CD14-positive monocyte (primary cell): Measurements from ENCODE around the gene TGM2. TPM values are rescaled to one million over a fixed set of nuclear protein-coding genes. Genes with fewer than 3 reads are reported as not detected.
A peak's percentile ranks its signal among the peaks of the same experiment; 100 is the strongest.

Experiments used
- DNase-seq, 3 donors: peaks; one replicate each; pipeline ENCODE4 v3.0.0-alpha.2; 2011 to 2022
- H2AFZ ChIP-seq: 2 replicates; pipeline ENCODE4 v1.6.0; 2012; ENCODE audit warnings: mild to moderate bottlenecking, low read depth, low read length, inconsistent platforms; ENCODE audit not compliant: insufficient read depth, poor library complexity, severe bottlenecking
- H3K27ac ChIP-seq, 2 donors: 1 replicate in 1 of 2; 2 replicates in 1 of 2; pipeline ENCODE4 v1.5.1; 2012 to 2013; ENCODE audit warnings: low read length in 2 of 2, control low read depth in 1 of 2, inconsistent platforms in 1 of 2, low read depth in 1 of 2, mild to moderate bottlenecking in 1 of 2
- H3K27me3 ChIP-seq, 2 donors: one replicate each; pipeline versions ENCODE4 v1.6.0 to v1.6.1; 2011 to 2013; ENCODE audit warnings: low read length in 2 of 2; ENCODE audit not compliant: control insufficient read depth in 2 of 2, insufficient read depth in 2 of 2
- H3K36me3 ChIP-seq, 2 donors: replicated peaks in 1 of 2; 1 replicate in 1 of 2; 2 replicates in 1 of 2; pipeline versions ENCODE4 v1.5.1 to v1.6.1; 2012 to 2013; ENCODE audit warnings: low read length in 2 of 2, control low read depth in 1 of 2, inconsistent platforms in 1 of 2, mild to moderate bottlenecking in 1 of 2; ENCODE audit not compliant: insufficient read depth in 2 of 2, control insufficient read depth in 1 of 2
- H3K4me1 ChIP-seq, 2 donors: 1 replicate in 1 of 2; 2 replicates in 1 of 2; pipeline versions ENCODE4 v1.5.1 to v1.6.1; 2012 to 2013; ENCODE audit warnings: low read length in 2 of 2, control low read depth in 1 of 2, inconsistent platforms in 1 of 2, mild to moderate bottlenecking in 1 of 2, moderate library complexity in 1 of 2; ENCODE audit not compliant: insufficient read depth in 2 of 2, control insufficient read depth in 1 of 2
- H3K4me2 ChIP-seq: replicated peaks from 2 replicates; pipeline ENCODE3; 2012; ENCODE audit warnings: low read length, moderate library complexity, mild to moderate bottlenecking; ENCODE audit not compliant: poor library complexity, severe bottlenecking; ENCODE audit errors: extremely low read depth
- H3K4me3 ChIP-seq, 3 experiments: fragments of 200-600 bp in 1 of 3; sonication (generic) in 1 of 3; replicated peaks in 1 of 3; 1 replicate in 2 of 3; 2 replicates in 1 of 3; pipeline ENCODE4 v1.5.1; 2011 to 2013; ENCODE audit warnings: low read length in 3 of 3, mild to moderate bottlenecking in 3 of 3, control low read depth in 2 of 3, low read depth in 2 of 3, inconsistent platforms in 1 of 3, moderate library complexity in 1 of 3
- H3K79me2 ChIP-seq: 2 replicates; pipeline ENCODE4 v1.6.0; 2012; ENCODE audit warnings: mild to moderate bottlenecking, control low read depth, inconsistent platforms, low read length, moderate library complexity; ENCODE audit not compliant: insufficient read depth
- H3K9ac ChIP-seq: 2 replicates; pipeline ENCODE4 v1.6.0; 2017; ENCODE audit warnings: low read length, mild to moderate bottlenecking; ENCODE audit not compliant: insufficient read depth, poor library complexity, severe bottlenecking
- H3K9me3 ChIP-seq, 2 donors: replicated peaks in 1 of 2; 1 replicate in 1 of 2; 2 replicates in 1 of 2; pipeline versions ENCODE4 v1.5.1 to v1.6.1; 2012 to 2013; ENCODE audit warnings: low read length in 2 of 2, control low read depth in 1 of 2; ENCODE audit not compliant: control insufficient read depth in 1 of 2, insufficient read depth in 1 of 2
- H4K20me1 ChIP-seq: 2 replicates; pipeline ENCODE4 v1.6.0; 2012; ENCODE audit warnings: mild to moderate bottlenecking, low read length, control low read depth, moderate library complexity; ENCODE audit not compliant: insufficient read depth
- H3K27ac Mint-ChIP-seq, 7 donors: one replicate each; pipeline ENCODE4 v1.8.0; 2020; ENCODE audit warnings: mild to moderate bottlenecking in 7 of 7, mixed read lengths in 7 of 7, moderate library complexity in 6 of 7, inconsistent platforms in 2 of 7
- H3K27me3 Mint-ChIP-seq, 3 donors: one replicate each; pipeline ENCODE4 v1.8.0; 2021 to 2022; ENCODE audit warnings: low read depth in 3 of 3, mild to moderate bottlenecking in 3 of 3, mixed read lengths in 3 of 3, moderate library complexity in 3 of 3, inconsistent platforms in 1 of 3
- H3K36me3 Mint-ChIP-seq, 2 donors: one replicate each; pipeline ENCODE4 v1.8.0; 2020; ENCODE audit warnings: mixed read lengths in 2 of 2, inconsistent platforms in 1 of 2, mild to moderate bottlenecking in 1 of 2
- H3K4me1 Mint-ChIP-seq: one replicate; pipeline ENCODE4 v1.8.0; 2020; ENCODE audit warnings: mild to moderate bottlenecking, mixed read lengths
- H3K4me3 Mint-ChIP-seq, 2 donors: one replicate each; pipeline ENCODE4 v1.8.0; 2020; ENCODE audit warnings: mild to moderate bottlenecking in 2 of 2, mixed read lengths in 2 of 2, moderate library complexity in 1 of 2
- H3K9me3 Mint-ChIP-seq, 7 donors: one replicate each; pipeline ENCODE4 v1.8.0; 2020 to 2022; ENCODE audit warnings: mixed read lengths in 7 of 7, mild to moderate bottlenecking in 6 of 7, moderate library complexity in 6 of 7, inconsistent platforms in 2 of 7
- CTCF ChIP-seq: fragments of 200-600 bp; IDR thresholded peaks from one replicate; pipeline ENCODE4 v1.8.0; 2022; ENCODE audit warnings: antibody characterized with exemption, mild to moderate bottlenecking
- WGBS: methylation state at CpG from one replicate; pipeline ENCODE4 v1.1.5; 2013; ENCODE audit warnings: missing lambda C conversion rate; ENCODE audit not compliant: insufficient coverage; 5-methylcytosine and 5-hydroxymethylcytosine counted together
- intact Hi-C, 2 donors: fragments of 100-400 bp; cut with micrococcal nuclease; formaldehyde crosslinking; loops; one replicate each; pipeline versions ENCODE4 v1.15.0 to v1.15.1; 2023
- polyA plus RNA-seq, 3 donors: library from polyadenylated mRNA; depleted of rRNA in 1 of 3; unstranded in 2 of 3; stranded (reverse) in 1 of 3; fragments of 300-500 nt in 2 of 3; fragments of >200 nt in 1 of 3; fragmentation: Illumina TruSeq in 2 of 3; gene quantifications; 1 replicate in 2 of 3; 2 replicates in 1 of 3; pipeline ENCODE4 v1.2.3, GENCODE V29; 2012 to 2021

Gene TGM2
- polyA plus RNA-seq, 3 donors = 0.47 to 1.7 (median 1.6) TPM

DNA sequence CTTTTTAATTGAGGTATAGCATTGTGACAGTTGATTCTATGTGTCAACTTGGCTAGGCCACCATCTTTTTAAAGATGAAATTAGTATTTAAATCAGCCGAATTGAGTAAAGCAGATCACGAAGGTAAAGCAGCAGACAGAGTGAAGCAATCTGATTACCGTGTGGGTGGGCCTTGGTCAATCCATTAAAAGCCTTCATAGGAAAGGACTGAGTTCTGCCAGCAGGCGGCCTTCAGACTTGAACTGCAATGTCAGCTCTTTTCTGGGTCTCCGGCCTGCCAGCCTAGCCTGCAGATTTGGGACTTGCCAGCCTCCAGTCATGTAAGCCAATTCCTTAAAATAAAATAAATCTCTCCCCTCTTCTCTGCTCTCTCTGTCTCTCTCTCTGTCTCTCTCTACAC, 22.4 kb upstream of the TGM2 start:
- Mint-ChIP-seq H3K27ac (peak overlapping the region in 4 of 7 donors; percentile 39 to 59 (median 45)), H3K27me3 (peaks cover 4 to 8% (median 7%) of the 10 kb centered on the region in 3 donors), H3K9me3 (peaks cover 0 to 2% (median 0%) of the 10 kb centered on the region in 7 donors), H3K4me3 (no peak overlapping the region), H3K4me1 (peaks cover 30% of the 10 kb centered on the region), H3K36me3 (no peaks in the 10 kb centered on the region)
- H3K9me3 ChIP-seq = no peaks in the 10 kb centered on the region
- H3K4me1 ChIP-seq = peaks cover 13 to 25% of the 10 kb centered on the region in 2 donors
- no peak overlapping the region for H3K27ac ChIP-seq
- H3K9ac ChIP-seq = no peak overlapping the region
- intact Hi-C loops = no loop called here
- no peak overlapping the region for H3K4me2 ChIP-seq
- no peaks in the 10 kb centered on the region for H3K36me3 ChIP-seq
- no peak for TF ChIP-seq CTCF
- no peak overlapping the region for H3K4me3 ChIP-seq
- no peaks in the 10 kb centered on the region for H4K20me1 ChIP-seq
- H3K79me2 ChIP-seq = no peaks in the 10 kb centered on the region
- H2AFZ ChIP-seq = no peak overlapping the region
- DNase-seq = no peak
- WGBS = 50% methylated on average over 3 of the region's 5 CpGs
- no peaks in the 10 kb centered on the region for H3K27me3 ChIP-seq

DNA sequence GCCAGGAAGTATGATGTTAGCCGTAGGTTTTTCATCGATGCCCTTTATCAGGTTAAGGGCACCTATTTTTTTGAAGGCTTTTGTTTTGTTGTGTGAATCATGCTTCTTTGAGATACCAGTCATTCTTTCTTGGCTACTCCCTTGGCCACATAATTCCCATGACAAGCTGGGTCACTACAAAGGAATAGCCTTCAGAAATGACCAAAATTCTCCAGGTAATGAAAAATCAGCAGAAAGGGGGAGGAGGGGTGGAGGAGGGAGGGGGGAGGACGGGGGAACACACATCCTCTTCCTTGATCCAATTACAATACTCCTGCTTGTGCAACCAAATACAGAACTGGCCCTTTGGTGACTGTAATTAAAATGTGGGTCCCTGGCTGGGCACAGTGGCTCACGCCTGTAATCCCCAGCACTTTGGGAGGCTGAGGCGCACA, 21.7 kb upstream of the TGM2 start:
- H3K4me1 ChIP-seq = peaks cover 13 to 29% of the 10 kb centered on the region in 2 donors
- H3K36me3 ChIP-seq = no peaks in the 10 kb centered on the region
- H3K4me1 Mint-ChIP-seq = peaks cover 28% of the 10 kb centered on the region
- no peaks in the 10 kb centered on the region for H3K9me3 ChIP-seq
- WGBS = 50% methylated on average over 1 of the region's 5 CpGs
- no peaks in the 10 kb centered on the region for H3K36me3 Mint-ChIP-seq
- peak overlapping the region in 1 of 7 donors; percentile 14 for H3K27ac Mint-ChIP-seq
- no peak overlapping the region for H3K27ac ChIP-seq
- no peaks in the 10 kb centered on the region for H3K27me3 ChIP-seq
- H3K4me3 Mint-ChIP-seq = no peak overlapping the region
- no peak overlapping the region for H3K4me2 ChIP-seq
- no peaks in the 10 kb centered on the region for H4K20me1 ChIP-seq
- H3K9me3 Mint-ChIP-seq = peaks cover 0 to 3% (median 0%) of the 10 kb centered on the region in 7 donors
- no peak overlapping the region for H3K9ac ChIP-seq
- intact Hi-C loops = no loop called here
- H3K27me3 Mint-ChIP-seq = peaks cover 4 to 8% (median 7%) of the 10 kb centered on the region in 3 donors
- H3K79me2 ChIP-seq = no peaks in the 10 kb centered on the region
- no peak overlapping the region for H2AFZ ChIP-seq
- no peak overlapping the region for H3K4me3 ChIP-seq
- TF ChIP-seq CTCF = no peak
- no peak for DNase-seq
